Measurements from ENCODE around the gene P2RX2.

Gene P2RX2

GRCh38 chr12:132578826-132579225 lies 39.8 kb upstream of the P2RX2 start:
- Histone ChIP-seq H3K9ac (ENCODE audit: low read depth, low read length) (no peak overlapping the region), H3K4me1 (ENCODE audit: insufficient read depth, low read length) (no peaks in the 10 kb centered on the region), H3K9me3 (ENCODE audit: control insufficient read depth, insufficient read depth, low read length) (no peaks in the 10 kb centered on the region), H3K36me3 (ENCODE audit: insufficient read depth, low read length) (peaks cover 4% of the 10 kb centered on the region)

GRCh38 chr12:132579744-132580143 lies 38.8 kb upstream of the P2RX2 start:
- H3K36me3 ChIP-seq (ENCODE audit: insufficient read depth, low read length): peaks cover 4% of the 10 kb centered on the region
- H3K9ac ChIP-seq (ENCODE audit: low read depth, low read length): no peak overlapping the region
- no peaks in the 10 kb centered on the region for H3K9me3 ChIP-seq (ENCODE audit: control insufficient read depth, insufficient read depth, low read length)
- no peaks in the 10 kb centered on the region for H3K4me1 ChIP-seq (ENCODE audit: insufficient read depth, low read length)

- Histone ChIP-seq H3K9ac (ENCODE audit: low read depth, low read length) (no peak overlapping the region), H3K36me3 (ENCODE audit: insufficient read depth, low read length) (peaks cover 4% of the 10 kb centered on the region), H3K4me1 (ENCODE audit: insufficient read depth, low read length) (no peaks in the 10 kb centered on the region), H3K9me3 (ENCODE audit: control insufficient read depth, insufficient read depth, low read length) (no peaks in the 10 kb centered on the region)
Observed at GRCh38 chr12:132580701-132581292, 37.8 kb upstream of the P2RX2 start.

- H3K9ac ChIP-seq (ENCODE audit: low read depth, low read length): peak overlapping the region; percentile 6; the same call in 1 of the 2 replicates
- no peaks in the 10 kb centered on the region for H3K4me1 ChIP-seq (ENCODE audit: insufficient read depth, low read length)
- no peaks in the 10 kb centered on the region for H3K9me3 ChIP-seq (ENCODE audit: control insufficient read depth, insufficient read depth, low read length)
- H3K36me3 ChIP-seq (ENCODE audit: insufficient read depth, low read length): peaks cover 4% of the 10 kb centered on the region; the same call in 1 of the 2 replicates
Observed at GRCh38 chr12:132581348-132582057, 37.1 kb upstream of the P2RX2 start.

- no peaks in the 10 kb centered on the region for H3K9me3 ChIP-seq (ENCODE audit: control insufficient read depth, insufficient read depth, low read length)
- H3K36me3 ChIP-seq (ENCODE audit: insufficient read depth, low read length): peaks cover 4% of the 10 kb centered on the region; the same call in 1 of the 2 replicates
- peak overlapping the region; percentile 58; the same call in 1 of the 2 replicates for H3K9ac ChIP-seq (ENCODE audit: low read depth, low read length)
- H3K4me1 ChIP-seq (ENCODE audit: insufficient read depth, low read length): no peaks in the 10 kb centered on the region
Observed at GRCh38 chr12:132582058-132582420, 36.5 kb upstream of the P2RX2 start.

- H3K9ac ChIP-seq (ENCODE audit: low read depth, low read length): peak overlapping the region; percentile 58; the same call in 1 of the 2 replicates
- no peaks in the 10 kb centered on the region for H3K9me3 ChIP-seq (ENCODE audit: control insufficient read depth, insufficient read depth, low read length)
- H3K36me3 ChIP-seq (ENCODE audit: insufficient read depth, low read length): peaks cover 3% of the 10 kb centered on the region; the same call in 1 of the 2 replicates
- no peaks in the 10 kb centered on the region for H3K4me1 ChIP-seq (ENCODE audit: insufficient read depth, low read length)
Observed at GRCh38 chr12:132582582-132583410, 35.8 kb upstream of the P2RX2 start.

- H3K36me3 ChIP-seq (ENCODE audit: insufficient read depth, low read length): no peaks in the 10 kb centered on the region; the same call in 1 of the 2 replicates
- no peaks in the 10 kb centered on the region for H3K9me3 ChIP-seq (ENCODE audit: control insufficient read depth, insufficient read depth, low read length)
- peak overlapping the region; percentile 58; the same call in 1 of the 2 replicates for H3K9ac ChIP-seq (ENCODE audit: low read depth, low read length)
- no peaks in the 10 kb centered on the region for H3K4me1 ChIP-seq (ENCODE audit: insufficient read depth, low read length)
Observed at GRCh38 chr12:132583411-132583710, 35.2 kb upstream of the P2RX2 start.

- H3K4me1 ChIP-seq (ENCODE audit: insufficient read depth, low read length): no peaks in the 10 kb centered on the region
- H3K9ac ChIP-seq (ENCODE audit: low read depth, low read length): peak overlapping the region; percentile 58; the same call in 1 of the 2 replicates
- H3K36me3 ChIP-seq (ENCODE audit: insufficient read depth, low read length): no peaks in the 10 kb centered on the region; the same call in 1 of the 2 replicates
- H3K9me3 ChIP-seq (ENCODE audit: control insufficient read depth, insufficient read depth, low read length): no peaks in the 10 kb centered on the region
Observed at GRCh38 chr12:132583736-132584135, 34.8 kb upstream of the P2RX2 start.

GRCh38 chr12:132584429-132584828 lies 34.1 kb upstream of the P2RX2 start:
- H3K9ac ChIP-seq (ENCODE audit: low read depth, low read length): no peak overlapping the region
- H3K36me3 ChIP-seq (ENCODE audit: insufficient read depth, low read length): no peaks in the 10 kb centered on the region; the same call in 1 of the 2 replicates
- H3K9me3 ChIP-seq (ENCODE audit: control insufficient read depth, insufficient read depth, low read length): no peaks in the 10 kb centered on the region
- H3K4me1 ChIP-seq (ENCODE audit: insufficient read depth, low read length): no peaks in the 10 kb centered on the region

GRCh38 chr12:132585177-132585576 lies 33.4 kb upstream of the P2RX2 start:
- H3K9ac ChIP-seq (ENCODE audit: low read depth, low read length): no peak overlapping the region
- H3K36me3 ChIP-seq (ENCODE audit: insufficient read depth, low read length): no peaks in the 10 kb centered on the region; the same call in 1 of the 2 replicates
- H3K9me3 ChIP-seq (ENCODE audit: control insufficient read depth, insufficient read depth, low read length): no peaks in the 10 kb centered on the region
- no peaks in the 10 kb centered on the region for H3K4me1 ChIP-seq (ENCODE audit: insufficient read depth, low read length)

- no peaks in the 10 kb centered on the region for H3K36me3 ChIP-seq (ENCODE audit: insufficient read depth, low read length)
- no peaks in the 10 kb centered on the region for H3K4me1 ChIP-seq (ENCODE audit: insufficient read depth, low read length)
- no peaks in the 10 kb centered on the region for H3K9me3 ChIP-seq (ENCODE audit: control insufficient read depth, insufficient read depth, low read length)
- H3K9ac ChIP-seq (ENCODE audit: low read depth, low read length): no peak overlapping the region
Observed at GRCh38 chr12:132586929-132587328, 31.6 kb upstream of the P2RX2 start.

GRCh38 chr12:132587781-132588180 lies 30.8 kb upstream of the P2RX2 start:
- H3K9me3 ChIP-seq (ENCODE audit: control insufficient read depth, insufficient read depth, low read length): no peaks in the 10 kb centered on the region
- no peaks in the 10 kb centered on the region for H3K4me1 ChIP-seq (ENCODE audit: insufficient read depth, low read length)
- no peak overlapping the region for H3K9ac ChIP-seq (ENCODE audit: low read depth, low read length)
- H3K36me3 ChIP-seq (ENCODE audit: insufficient read depth, low read length): no peaks in the 10 kb centered on the region

- Histone ChIP-seq H3K36me3 (ENCODE audit: insufficient read depth, low read length) (no peaks in the 10 kb centered on the region), H3K9ac (ENCODE audit: low read depth, low read length) (no peak overlapping the region), H3K4me1 (ENCODE audit: insufficient read depth, low read length) (no peaks in the 10 kb centered on the region), H3K9me3 (ENCODE audit: control insufficient read depth, insufficient read depth, low read length) (no peaks in the 10 kb centered on the region)
Observed at GRCh38 chr12:132588319-132588718, 30.3 kb upstream of the P2RX2 start.

GRCh38 chr12:132588821-132589669 lies 29.5 kb upstream of the P2RX2 start:
- Histone ChIP-seq H3K4me1 (ENCODE audit: insufficient read depth, low read length) (no peaks in the 10 kb centered on the region), H3K36me3 (ENCODE audit: insufficient read depth, low read length) (no peaks in the 10 kb centered on the region), H3K9me3 (ENCODE audit: control insufficient read depth, insufficient read depth, low read length) (no peaks in the 10 kb centered on the region), H3K9ac (ENCODE audit: low read depth, low read length) (no peak overlapping the region)
